ENCODE data around the gene MLPH. TPM values are rescaled to one million over a fixed set of nuclear protein-coding genes. Genes with fewer than 3 reads are reported as not detected.

Gene MLPH
- total and polyA plus RNA-seq, 8 donors = 61.3 to 657 (median 344) TPM

GRCh38 chr2:237473878-237474441, 13.1 kb upstream of the MLPH start:
- intact Hi-C loops (cut with DNase I; ENCODE audit: low total_unique reads) = loop anchor here (5.0 kb wide), 1 partner anchor 98 kb away; no protein-coding TSS in a partner anchor
- WGBS, 5 donors = 71 to 86% (median 75%) methylated on average over 10 to 11 of the region's 11 CpGs; no CpG with 5 or more reads in 1 of the 5 donors
- H3K27me3 ChIP-seq = no peaks in the 10 kb centered on the region
- peak overlapping the region in 4 of 5 donors; percentile 92 to 97 (median 93) for H3K27ac ChIP-seq
- H3K9me3 ChIP-seq = no peaks in the 10 kb centered on the region
- H3K4me1 ChIP-seq = peaks cover 15 to 40% (median 34%) of the 10 kb centered on the region in 4 donors
- peak in 1 of 2 donors; percentile 55 for DNase-seq
- TF ChIP-seq EP300 (IDR thresholded peaks at IDR 0.05) (no peak), POLR2A (IDR thresholded peaks at IDR 0.05) (no peak), CTCF (IDR thresholded peaks at IDR 0.05) (no peak), POLR2AphosphoS5 (IDR thresholded peaks at IDR 0.05) (no peak)
- H3K4me3 ChIP-seq = no peak overlapping the region
- no peaks in the 10 kb centered on the region for H3K36me3 ChIP-seq

GRCh38 chr2:237474442-237474911, 12.6 kb upstream of the MLPH start:
- Histone ChIP-seq H3K9me3 (no peaks in the 10 kb centered on the region), H3K4me1 (peaks cover 15 to 45% (median 36%) of the 10 kb centered on the region in 4 donors), H3K27me3 (no peaks in the 10 kb centered on the region), H3K36me3 (no peaks in the 10 kb centered on the region), H3K27ac (peak overlapping the region; percentile 89 to 97 (median 92)), H3K4me3 (peak overlapping the region; percentile 58 to 82 (median 68))
- intact Hi-C loops (cut with DNase I; ENCODE audit: low total_unique reads) = loop anchor here (5.0 kb wide), 1 partner anchor 98 kb away; no protein-coding TSS in a partner anchor
- DNase-seq = peak in 1 of 2 donors; percentile 72
- TF ChIP-seq EP300 (IDR thresholded peaks at IDR 0.05) (no peak), POLR2A (IDR thresholded peaks at IDR 0.05) (no peak), CTCF (IDR thresholded peaks at IDR 0.05) (no peak), POLR2AphosphoS5 (IDR thresholded peaks at IDR 0.05) (no peak)
- WGBS, 5 donors = 59 to 79% (median 76%) methylated on average over 11 to 12 of the region's 12 CpGs

DNA sequence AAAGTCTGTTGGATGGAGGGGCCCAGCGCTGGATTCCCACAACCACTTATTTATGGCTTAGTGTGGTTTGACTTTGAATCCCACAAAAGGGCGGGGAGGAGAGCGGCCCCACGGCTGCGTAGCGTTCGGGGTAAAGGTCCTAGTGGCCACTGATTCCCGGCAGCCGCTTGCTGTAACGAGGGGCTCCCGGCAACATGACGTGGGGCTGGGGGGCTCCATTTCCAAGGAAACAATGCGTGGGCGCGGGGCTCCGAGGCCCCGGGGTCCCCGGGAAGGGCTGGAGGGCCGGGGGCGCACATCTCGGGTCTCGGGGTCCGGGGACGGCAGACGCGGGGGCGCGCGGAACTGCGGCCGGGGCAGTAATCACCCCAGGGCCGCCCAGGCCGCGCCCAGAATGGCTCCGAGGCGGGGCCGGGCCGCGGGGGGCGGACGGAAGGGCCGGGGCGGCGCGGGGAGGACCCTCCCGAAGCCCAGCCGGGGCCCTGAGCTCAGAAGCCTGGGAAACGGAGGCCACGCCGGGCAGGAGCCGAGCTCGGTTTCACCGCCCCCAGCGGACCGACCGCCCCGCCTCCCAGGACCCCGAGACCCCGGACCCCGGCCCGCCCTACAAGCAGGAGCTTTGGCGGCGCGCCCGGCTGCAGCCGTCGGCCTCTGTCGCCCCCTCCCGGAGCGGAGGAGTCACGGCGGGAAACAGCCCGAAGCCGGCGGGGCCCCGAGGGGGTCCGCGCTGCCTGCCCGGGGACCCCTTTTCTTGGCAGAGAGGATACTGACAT, 11.9 kb upstream of the MLPH start:
- Histone ChIP-seq H3K36me3 (no peaks in the 10 kb centered on the region), H3K27me3 (no peaks in the 10 kb centered on the region), H3K27ac (peak overlapping the region; percentile 89 to 97 (median 92)), H3K4me3 (peak overlapping the region; percentile 58 to 82 (median 68)), H3K9me3 (no peaks in the 10 kb centered on the region), H3K4me1 (peaks cover 15 to 49% (median 39%) of the 10 kb centered on the region in 4 donors)
- 1 to 4% (median 2%) methylated on average over 39 to 79 of the region's 79 CpGs for WGBS, 5 donors
- intact Hi-C loops (cut with DNase I; ENCODE audit: low total_unique reads) = loop anchor here (5.0 kb wide), 1 partner anchor 97 kb away; no protein-coding TSS in a partner anchor
- peak in 1 of 3 donors; percentile 22 for TF ChIP-seq POLR2AphosphoS5 (IDR thresholded peaks at IDR 0.05)
- no peak for TF ChIP-seq POLR2A (IDR thresholded peaks at IDR 0.05)
- TF ChIP-seq EP300 (IDR thresholded peaks at IDR 0.05) = no peak
- TF ChIP-seq CTCF (IDR thresholded peaks at IDR 0.05) = peak in 5 of 7 experiments; percentile 59 to 98 (median 80)
- DNase-seq = peak; percentile 88 to 95

GRCh38 chr2:237475704-237476141, 11.3 kb upstream of the MLPH start:
- no peaks in the 10 kb centered on the region for H3K36me3 ChIP-seq
- H3K4me3 ChIP-seq = peak overlapping the region; percentile 58 to 82 (median 68)
- H3K27me3 ChIP-seq = no peaks in the 10 kb centered on the region
- peaks cover 15 to 54% (median 42%) of the 10 kb centered on the region in 4 donors for H3K4me1 ChIP-seq
- no peaks in the 10 kb centered on the region for H3K9me3 ChIP-seq
- 9 to 23% (median 12%) methylated on average over 14 to 17 of the region's 17 CpGs for WGBS, 5 donors
- peak overlapping the region; percentile 89 to 97 (median 92) for H3K27ac ChIP-seq
- TF ChIP-seq CTCF (IDR thresholded peaks at IDR 0.05) (peak in 3 of 7 experiments; percentile 8 to 20 (median 10)), POLR2A (IDR thresholded peaks at IDR 0.05) (no peak), POLR2AphosphoS5 (IDR thresholded peaks at IDR 0.05) (peak in 1 of 3 donors; percentile 17)
- intact Hi-C loops (cut with DNase I; ENCODE audit: low total_unique reads) = no loop called here
- peak in 1 of 2 donors; percentile 71 for DNase-seq
